Activated CD4-positive, CD25-positive, alpha-beta regulatory T cell treated with anti-CD3 and anti-CD28 coated beads, Interleukin-2, amount 50 U/mL, for 16 hours (primary cell): Measurements from ENCODE around the gene ARHGEF11.

Experiments
- DNase-seq: peaks from one replicate; pipeline ENCODE4 v3.0.0-alpha.2; 2020; ENCODE audit warnings: low read depth, low spot score

ARHGEF11 gene

GRCh38 chr1:156949127-156949526, 96.4 kb downstream of the ARHGEF11 start:
- no peak for DNase-seq

GRCh38 chr1:156948708-156949107, 96.8 kb downstream of the ARHGEF11 start:
- DNase-seq, result no peak

GRCh38 chr1:156947818-156948525, 97.6 kb downstream of the ARHGEF11 start:
- DNase-seq, result no peak

- DNase-seq, result no peak
These were observed 98.4 kb downstream of the ARHGEF11 start for GRCh38 chr1:156947127-156947526.

GRCh38 chr1:156945881-156946661, 99.5 kb downstream of the ARHGEF11 start:
- DNase-seq, result no peak

- DNase-seq, result no peak
These were observed 100.7 kb downstream of the ARHGEF11 start for GRCh38 chr1:156944848-156945247.

GRCh38 chr1:156944268-156944667, 101.3 kb downstream of the ARHGEF11 start:
- DNase-seq, result no peak

- DNase-seq, result no peak
These were observed 101.8 kb downstream of the ARHGEF11 start for GRCh38 chr1:156943756-156944155.

GRCh38 chr1:156942576-156942975, 103.0 kb downstream of the ARHGEF11 start:
- no peak for DNase-seq

- no peak for DNase-seq
These were observed 103.4 kb downstream of the ARHGEF11 start for GRCh38 chr1:156942176-156942575.

GRCh38 chr1:156941675-156942074, 103.9 kb downstream of the ARHGEF11 start:
- no peak for DNase-seq

- DNase-seq, result no peak
These were observed 105.7 kb downstream of the ARHGEF11 start for GRCh38 chr1:156939786-156940334.

- no peak for DNase-seq
These were observed 106.7 kb downstream of the ARHGEF11 start for GRCh38 chr1:156938813-156939212.

GRCh38 chr1:156937883-156938282, 107.7 kb downstream of the ARHGEF11 start:
- no peak for DNase-seq

- no peak for DNase-seq
These were observed 108.8 kb downstream of the ARHGEF11 start for GRCh38 chr1:156936721-156937220.

- DNase-seq, result no peak
These were observed 109.4 kb downstream of the ARHGEF11 start for GRCh38 chr1:156936191-156936590.

GRCh38 chr1:156935505-156936128, 109.9 kb downstream of the ARHGEF11 start:
- DNase-seq, result no peak

- DNase-seq, result no peak
These were observed 112.4 kb downstream of the ARHGEF11 start for GRCh38 chr1:156933136-156933535.

GRCh38 chr1:156931974-156932710, 113.4 kb downstream of the ARHGEF11 start:
- no peak for DNase-seq

GRCh38 chr1:156931211-156931952, 114.2 kb downstream of the ARHGEF11 start:
- DNase-seq, result no peak

- DNase-seq, result no peak
These were observed 115.1 kb downstream of the ARHGEF11 start for GRCh38 chr1:156930483-156930882.
